BJ (cell line): ENCODE results near the gene SUPT5H. TPM values are rescaled to one million over a fixed set of nuclear protein-coding genes. Genes with fewer than 3 reads are reported as not detected.

ENCODE experiments used
- CTCF ChIA-PET: fragments of 350-600 bp; formaldehyde crosslinking; extraction: SDS; loops from one replicate; lab custom pipeline; 2021; ENCODE audit warnings: antibody characterized with exemption, inconsistent platforms; lab: Yijun Ruan, JAX
- POLR2A ChIA-PET: fragments of 300-600 bp; sonication (Branson Sonifier 250); formaldehyde crosslinking; extraction: SDS; loops from one replicate; lab custom pipeline; 2021; ENCODE audit warnings: antibody characterized with exemption; lab: Charles Lee
- DNase-seq: peaks from one replicate; pipeline ENCODE4 v3.0.0-alpha.2; 2011; ENCODE audit warnings: low read depth
- H3K27me3 ChIP-seq: 2 replicates; pipeline ENCODE4 v1.6.0; 2011; ENCODE audit warnings: low read length; ENCODE audit not compliant: control insufficient read depth, insufficient read depth
- H3K36me3 ChIP-seq: 2 replicates; pipeline ENCODE4 v1.5.1; 2011; ENCODE audit warnings: low read length; ENCODE audit not compliant: control insufficient read depth, insufficient read depth
- H3K4me3 ChIP-seq: 2 replicates; pipeline ENCODE4 v1.5.1; 2011; ENCODE audit warnings: low read depth, mild to moderate bottlenecking, control low read depth, low read length
- polyA plus RNA-seq: library from polyadenylated mRNA; depleted of rRNA; stranded (reverse); fragments of >200 nt; gene quantifications from 2 replicates; pipeline ENCODE4 v1.2.3, GENCODE V29; 2011
- TF ChIP-seq, protein P1 (sequence below): IDR thresholded peaks from 2 replicates; pipeline ENCODE4 v1.5.1; 2011; ENCODE audit warnings: low read depth, mild to moderate bottlenecking, control low read depth, inconsistent platforms, low read length, moderate library complexity; ENCODE audit not compliant: insufficient read depth

SUPT5H gene
- polyA plus RNA-seq, 1 experiment, result 81.8 TPM

GRCh38 chr19:39501340-39501739, 56.0 kb downstream of the SUPT5H start:
- no peak for DNase-seq
- Histone ChIP-seq H3K27me3 (peaks cover 24% of the 10 kb centered on the region), H3K36me3 (no peaks in the 10 kb centered on the region), H3K4me3 (no peak overlapping the region)
- POLR2A ChIA-PET, result no interaction called here
- TF ChIP-seq, protein P1, sequence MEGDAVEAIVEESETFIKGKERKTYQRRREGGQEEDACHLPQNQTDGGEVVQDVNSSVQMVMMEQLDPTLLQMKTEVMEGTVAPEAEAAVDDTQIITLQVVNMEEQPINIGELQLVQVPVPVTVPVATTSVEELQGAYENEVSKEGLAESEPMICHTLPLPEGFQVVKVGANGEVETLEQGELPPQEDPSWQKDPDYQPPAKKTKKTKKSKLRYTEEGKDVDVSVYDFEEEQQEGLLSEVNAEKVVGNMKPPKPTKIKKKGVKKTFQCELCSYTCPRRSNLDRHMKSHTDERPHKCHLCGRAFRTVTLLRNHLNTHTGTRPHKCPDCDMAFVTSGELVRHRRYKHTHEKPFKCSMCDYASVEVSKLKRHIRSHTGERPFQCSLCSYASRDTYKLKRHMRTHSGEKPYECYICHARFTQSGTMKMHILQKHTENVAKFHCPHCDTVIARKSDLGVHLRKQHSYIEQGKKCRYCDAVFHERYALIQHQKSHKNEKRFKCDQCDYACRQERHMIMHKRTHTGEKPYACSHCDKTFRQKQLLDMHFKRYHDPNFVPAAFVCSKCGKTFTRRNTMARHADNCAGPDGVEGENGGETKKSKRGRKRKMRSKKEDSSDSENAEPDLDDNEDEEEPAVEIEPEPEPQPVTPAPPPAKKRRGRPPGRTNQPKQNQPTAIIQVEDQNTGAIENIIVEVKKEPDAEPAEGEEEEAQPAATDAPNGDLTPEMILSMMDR, result no peak
- CTCF ChIA-PET, result interaction anchor here (0.9 kb wide), 1 partner anchor 32 kb away, joined by 4 read pairs; the partner anchor contains the start of gene EID2B

- DNase-seq, result no peak
- ChIA-PET CTCF (interaction anchor here (0.5 to 2.3 kb wide), 16 partner anchors 10 to 64 kb away, joined by 3 to 9 read pairs (median 4); partner anchors contain the start of genes EID2B, SELENOV and SUPT5H), POLR2A (no interaction called here)
- peaks cover 24% of the 10 kb centered on the region for H3K27me3 ChIP-seq
- no peaks in the 10 kb centered on the region for H3K36me3 ChIP-seq
- no peak overlapping the region for H3K4me3 ChIP-seq
- TF ChIP-seq, protein P1, result peak; percentile 50
Measured at GRCh38 chr19:39502640-39503417, 57.4 kb downstream of the SUPT5H start.

DNA sequence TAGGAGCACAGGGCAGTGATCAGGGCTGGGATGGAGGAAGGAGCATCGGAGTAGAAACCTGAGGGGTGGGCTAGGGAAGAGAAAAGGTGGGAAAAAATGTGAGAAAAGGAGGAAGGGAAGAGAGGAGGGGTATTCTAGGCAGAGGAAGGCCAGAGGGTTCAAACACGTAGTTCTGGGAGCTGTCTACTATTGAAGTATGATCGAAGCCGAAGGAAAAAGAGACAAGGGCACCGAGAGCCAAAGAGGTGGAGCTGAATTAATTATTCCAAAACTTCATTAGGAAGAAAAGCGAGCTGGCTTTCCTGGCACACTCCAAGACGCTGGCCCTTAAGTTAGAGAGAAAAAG, 61.2 kb downstream of the SUPT5H start:
- POLR2A ChIA-PET, result no interaction called here
- no peak for DNase-seq
- CTCF ChIA-PET, result no interaction called here
- TF ChIP-seq, protein P1, result no peak
- Histone ChIP-seq H3K4me3 (peak overlapping the region; percentile 20), H3K36me3 (no peaks in the 10 kb centered on the region), H3K27me3 (0 out of 2 replicates have a peak, but pooled peaks cover 2% of the 10 kb centered on the region)

- Histone ChIP-seq H3K36me3 (no peaks in the 10 kb centered on the region), H3K27me3 (0 out of 2 replicates have a peak, but pooled peaks cover 2% of the 10 kb centered on the region), H3K4me3 (peak overlapping the region; percentile 53)
- TF ChIP-seq, protein P1, result no peak
- no peak for DNase-seq
- ChIA-PET POLR2A (no interaction called here), CTCF (interaction anchor here (0.8 to 1.1 kb wide), 2 partner anchors 25 to 67 kb away, joined by 3 to 5 read pairs; partner anchors contain the start of gene EID2B)
Measured at GRCh38 chr19:39506944-39507714, 61.7 kb downstream of the SUPT5H start.

DNA sequence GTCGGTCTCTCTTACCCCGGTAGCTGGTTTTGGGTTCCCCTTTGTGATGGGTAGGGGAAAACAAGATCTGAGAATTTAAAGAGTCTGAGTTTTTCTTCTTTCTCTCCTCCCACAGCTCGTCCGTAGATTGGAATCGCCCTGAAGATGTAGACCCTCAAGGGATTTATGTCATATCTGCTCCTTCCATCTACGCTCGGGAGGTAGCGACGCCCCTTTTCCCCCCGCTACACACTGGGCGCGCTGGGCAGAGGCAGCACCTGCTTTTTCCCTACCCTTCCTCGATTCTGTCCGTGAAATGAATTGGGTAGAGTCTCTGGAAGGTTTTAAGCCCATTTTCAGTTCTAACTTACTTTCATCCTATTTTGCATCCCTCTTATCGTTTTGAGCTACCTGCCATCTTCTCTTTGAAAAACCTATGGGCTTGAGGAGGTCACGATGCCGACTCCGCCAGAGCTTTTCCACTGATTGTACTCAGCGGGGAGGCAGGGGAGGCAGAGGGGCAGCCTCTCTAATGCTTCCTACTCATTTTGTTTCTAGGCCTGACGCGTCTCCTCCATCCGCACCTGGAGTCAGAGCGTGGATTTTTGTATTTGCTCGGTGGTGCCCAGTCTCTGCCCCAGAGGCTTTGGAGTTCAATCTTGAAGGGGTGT, 62.5 kb downstream of the SUPT5H start:
- CTCF ChIA-PET, result interaction anchor here (0.8 to 1.2 kb wide), 3 partner anchors 25 to 68 kb away, joined by 3 to 5 read pairs (median 3); partner anchors contain the start of gene EID2B
- TF ChIP-seq, protein P1, result no peak
- DNase-seq, result no peak
- peak overlapping the region; percentile 53 for H3K4me3 ChIP-seq
- no peaks in the 10 kb centered on the region for H3K36me3 ChIP-seq
- POLR2A ChIA-PET, result no interaction called here
- 0 out of 2 replicates have a peak, but pooled peaks cover 2% of the 10 kb centered on the region for H3K27me3 ChIP-seq
